Fibroblast of lung (primary cell): ENCODE data around the gene ZNF423. TPM values are rescaled to one million over a fixed set of nuclear protein-coding genes. Genes with fewer than 3 reads are reported as not detected.

Source experiments
- DNase-seq, 2 donors: peaks; one replicate each; pipeline versions ENCODE4 v3.0.0 to v3.0.0-alpha.2; 2010; ENCODE audit warnings: low read depth in 2 of 2
- H2AFZ ChIP-seq: 2 replicates; pipeline ENCODE4 v1.5.1; 2012; ENCODE audit warnings: low read length, control low read depth, inconsistent platforms
- H3K27ac ChIP-seq: 2 replicates; pipeline ENCODE4 v1.5.1; 2011; ENCODE audit warnings: low read length, control low read depth; ENCODE audit not compliant: insufficient read depth
- H3K27me3 ChIP-seq: 2 replicates; pipeline ENCODE4 v1.5.1; 2011; ENCODE audit warnings: mild to moderate bottlenecking, low read length; ENCODE audit not compliant: control insufficient read depth, insufficient read depth
- H3K36me3 ChIP-seq: 2 replicates; pipeline ENCODE4 v1.5.1; 2011; ENCODE audit warnings: low read length; ENCODE audit not compliant: control insufficient read depth, insufficient read depth
- H3K4me1 ChIP-seq: 2 replicates; pipeline ENCODE4 v1.5.1; 2011; ENCODE audit warnings: low read length; ENCODE audit not compliant: control insufficient read depth, insufficient read depth; ENCODE audit errors: extremely low read depth
- H3K4me2 ChIP-seq: 2 replicates; pipeline ENCODE4 v1.5.1; 2011; ENCODE audit warnings: low read length, control low read depth; ENCODE audit not compliant: insufficient read depth; ENCODE audit errors: extremely low read depth
- H3K4me3 ChIP-seq, 4 experiments: fragments of 200-600 bp in 1 of 4; sonication (generic) in 1 of 4; replicated peaks in 1 of 4; 2 replicates each; pipeline ENCODE4 v1.5.1; 2011 to 2016; ENCODE audit warnings: low read length in 4 of 4, low read depth in 3 of 4, mild to moderate bottlenecking in 3 of 4, control low read depth in 2 of 4, inconsistent platforms in 1 of 4, mixed read lengths in 1 of 4; ENCODE audit not compliant: insufficient read depth in 1 of 4; ENCODE audit errors: control extremely low read depth in 1 of 4
- H3K79me2 ChIP-seq: 2 replicates; pipeline ENCODE4 v1.5.1; 2012; ENCODE audit warnings: mild to moderate bottlenecking, low read length, inconsistent platforms; ENCODE audit not compliant: control insufficient read depth, insufficient read depth
- H3K9ac ChIP-seq: 2 replicates; pipeline ENCODE4 v1.5.1; 2011; ENCODE audit warnings: mild to moderate bottlenecking, low read length, control low read depth; ENCODE audit not compliant: insufficient read depth
- H3K9me3 ChIP-seq: 2 replicates; pipeline ENCODE4 v1.5.1; 2012; ENCODE audit warnings: low read depth, low read length; ENCODE audit not compliant: control insufficient read depth, insufficient read depth
- H4K20me1 ChIP-seq: 2 replicates; pipeline ENCODE4 v1.5.1; 2011; ENCODE audit warnings: low read length; ENCODE audit not compliant: control insufficient read depth, insufficient read depth; ENCODE audit errors: extremely low read depth
- EZH2 ChIP-seq: IDR thresholded peaks from 2 replicates; pipeline ENCODE4 v1.5.1; 2012; ENCODE audit warnings: low read length, control low read depth, mild to moderate bottlenecking; ENCODE audit errors: missing control alignments
- polyA plus RNA-seq, 2 donors: library from polyadenylated mRNA; depleted of rRNA in 1 of 2; stranded (reverse) in 1 of 2; unstranded in 1 of 2; fragments of >200 nt; gene quantifications; 2 replicates each; pipeline ENCODE4 v1.2.1, GENCODE V29; 2011 to 2012; ENCODE audit warnings: missing spikeins in 1 of 2
- total RNA-seq: library from RNA; depleted of rRNA; stranded (reverse); fragments of >200 nt; gene quantifications from 2 replicates; pipeline ENCODE4 v1.2.1, GENCODE V29; 2014
- TF ChIP-seq, protein P1 (sequence below), 2 donors: IDR thresholded peaks in 1 of 2; conservative IDR thresholded peaks in 1 of 2; 1 replicate in 1 of 2; 2 replicates in 1 of 2; pipeline ENCODE4 v1.5.1; 2011 to 2012; ENCODE audit warnings: low read length in 2 of 2, control low read depth in 1 of 2, inconsistent platforms in 1 of 2, low read depth in 1 of 2, mild to moderate bottlenecking in 1 of 2

ZNF423 gene
- total and polyA plus RNA-seq, 2 donors (not counting 1 experiment from before 2014, with no cell fraction given), result 0.07 to 0.17 TPM

- no peak overlapping the region for H3K9ac ChIP-seq
Observed at GRCh38 chr16:49800876-49801275, 55.0 kb downstream of the ZNF423 start.

DNA sequence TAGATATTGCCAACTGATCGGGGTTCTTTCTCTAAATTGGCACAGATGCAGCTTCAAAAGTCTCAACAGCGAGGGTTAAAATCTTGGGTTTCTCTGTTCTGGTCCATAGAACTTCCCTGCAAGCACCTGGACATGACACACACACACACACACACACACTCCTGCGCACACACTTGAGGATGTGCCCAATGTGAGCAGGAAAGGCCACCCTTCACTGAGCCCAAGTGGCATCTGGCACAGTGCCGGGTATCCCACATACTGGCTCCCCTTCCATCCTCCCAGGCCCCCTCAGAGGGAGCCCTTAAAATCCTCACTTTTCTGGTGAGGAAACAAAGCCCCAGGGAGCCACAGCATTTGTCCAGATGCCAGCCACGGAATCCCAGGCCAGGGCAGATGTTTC lies 55.5 kb downstream of the ZNF423 start:
- TF ChIP-seq, protein P1, sequence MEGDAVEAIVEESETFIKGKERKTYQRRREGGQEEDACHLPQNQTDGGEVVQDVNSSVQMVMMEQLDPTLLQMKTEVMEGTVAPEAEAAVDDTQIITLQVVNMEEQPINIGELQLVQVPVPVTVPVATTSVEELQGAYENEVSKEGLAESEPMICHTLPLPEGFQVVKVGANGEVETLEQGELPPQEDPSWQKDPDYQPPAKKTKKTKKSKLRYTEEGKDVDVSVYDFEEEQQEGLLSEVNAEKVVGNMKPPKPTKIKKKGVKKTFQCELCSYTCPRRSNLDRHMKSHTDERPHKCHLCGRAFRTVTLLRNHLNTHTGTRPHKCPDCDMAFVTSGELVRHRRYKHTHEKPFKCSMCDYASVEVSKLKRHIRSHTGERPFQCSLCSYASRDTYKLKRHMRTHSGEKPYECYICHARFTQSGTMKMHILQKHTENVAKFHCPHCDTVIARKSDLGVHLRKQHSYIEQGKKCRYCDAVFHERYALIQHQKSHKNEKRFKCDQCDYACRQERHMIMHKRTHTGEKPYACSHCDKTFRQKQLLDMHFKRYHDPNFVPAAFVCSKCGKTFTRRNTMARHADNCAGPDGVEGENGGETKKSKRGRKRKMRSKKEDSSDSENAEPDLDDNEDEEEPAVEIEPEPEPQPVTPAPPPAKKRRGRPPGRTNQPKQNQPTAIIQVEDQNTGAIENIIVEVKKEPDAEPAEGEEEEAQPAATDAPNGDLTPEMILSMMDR (conservative IDR thresholded peaks at IDR 0.05 in 1 of 2, IDR thresholded peaks at IDR 0.05 in 1 of 2; ENCODE audit: low read depth in 1 of 2, low read length in 2 of 2), result no peak
- no peak for TF ChIP-seq EZH2
- H2AFZ ChIP-seq, result no peak overlapping the region
- H3K27me3 ChIP-seq, result no peaks in the 10 kb centered on the region
- H4K20me1 ChIP-seq, result no peaks in the 10 kb centered on the region
- no peaks in the 10 kb centered on the region for H3K79me2 ChIP-seq
- H3K27ac ChIP-seq, result no peak overlapping the region
- H3K4me3 ChIP-seq, result no peak overlapping the region
- no peak overlapping the region for H3K4me2 ChIP-seq
- no peak overlapping the region for H3K9ac ChIP-seq
- DNase-seq, result no peak
- H3K4me1 ChIP-seq, result no peaks in the 10 kb centered on the region
- no peaks in the 10 kb centered on the region for H3K36me3 ChIP-seq
- H3K9me3 ChIP-seq, result no peaks in the 10 kb centered on the region

More at GRCh38 chr16:49800876-49801275, 55.0 kb downstream of the ZNF423 start:
- H4K20me1 ChIP-seq, result no peaks in the 10 kb centered on the region
- no peaks in the 10 kb centered on the region for H3K36me3 ChIP-seq
- H3K4me1 ChIP-seq, result no peaks in the 10 kb centered on the region
- no peaks in the 10 kb centered on the region for H3K27me3 ChIP-seq
- no peaks in the 10 kb centered on the region for H3K79me2 ChIP-seq
- no peak overlapping the region for H3K4me2 ChIP-seq
- no peak overlapping the region for H3K27ac ChIP-seq
- H2AFZ ChIP-seq, result no peak overlapping the region
- no peak overlapping the region for H3K4me3 ChIP-seq
- no peaks in the 10 kb centered on the region for H3K9me3 ChIP-seq
- TF ChIP-seq, protein P1 (conservative IDR thresholded peaks at IDR 0.05 in 1 of 2, IDR thresholded peaks at IDR 0.05 in 1 of 2; ENCODE audit: low read depth in 1 of 2, low read length in 2 of 2), result no peak
- no peak for TF ChIP-seq EZH2
- no peak for DNase-seq

DNA sequence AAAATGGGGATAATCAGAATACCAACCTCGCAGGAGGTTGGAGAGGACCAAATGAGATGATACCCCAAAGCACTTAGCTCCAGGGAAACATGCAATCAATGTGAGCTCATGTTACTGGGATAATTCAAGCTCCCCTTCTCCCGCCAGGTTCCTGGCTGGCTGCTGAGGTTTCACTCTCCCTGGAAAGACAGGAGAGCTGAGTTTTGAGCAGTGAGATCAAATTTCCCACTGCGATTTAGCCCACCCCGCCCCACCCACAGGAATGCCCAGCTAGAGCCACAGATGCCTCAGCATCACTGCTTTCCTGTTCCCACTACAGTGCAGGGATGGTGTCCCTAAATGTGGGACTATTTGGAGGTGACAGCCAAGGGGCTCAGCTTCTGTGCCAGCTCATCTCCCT lies 56.7 kb downstream of the ZNF423 start:
- peak in 1 of 2 donors; percentile 33 for DNase-seq
- Histone ChIP-seq H3K27me3 (no peaks in the 10 kb centered on the region), H4K20me1 (no peaks in the 10 kb centered on the region), H2AFZ (no peak overlapping the region), H3K9me3 (no peaks in the 10 kb centered on the region), H3K79me2 (no peaks in the 10 kb centered on the region), H3K9ac (no peak overlapping the region), H3K4me1 (no peaks in the 10 kb centered on the region), H3K4me2 (no peak overlapping the region), H3K36me3 (no peaks in the 10 kb centered on the region), H3K27ac (no peak overlapping the region), H3K4me3 (no peak overlapping the region)
- TF ChIP-seq, protein P1 (conservative IDR thresholded peaks at IDR 0.05 in 1 of 2, IDR thresholded peaks at IDR 0.05 in 1 of 2; ENCODE audit: low read depth in 1 of 2, low read length in 2 of 2), result no peak
- no peak for TF ChIP-seq EZH2
